ENCODE data around the gene PACSIN1. TPM values are rescaled to one million over a fixed set of nuclear protein-coding genes. Genes with fewer than 3 reads are reported as not detected.
A peak's percentile ranks its signal among the peaks of the same experiment; 100 is the strongest.
"Not testable (repeated sequence)": the region's sequence is repeated elsewhere in the genome, so short reads cannot be mapped to it uniquely, and the experiment has no call there.

Gene PACSIN1
- total RNA-seq, 3 donors from 2014 or later (not counting 1 experiment from before 2014, with no cell fraction given) = 2.2 to 6.6 (median 3.9) TPM

- H3K27ac Mint-ChIP-seq = peak overlapping the region; percentile 69 to 91
- ATAC-seq = peak in 2 of 3 donors; percentile 55 to 62
- TF ChIP-seq CTCF (IDR thresholded peaks at IDR 0.05) = no peak
- H3K27me3 Mint-ChIP-seq (ENCODE audit: low read depth in 2 of 2) = no peaks in the 10 kb centered on the region
- H3K36me3 Mint-ChIP-seq = no peaks in the 10 kb centered on the region
- no peak overlapping the region for H3K4me3 Mint-ChIP-seq
- 53% methylated on average over 8 of the region's 8 CpGs for WGBS (ENCODE audit: insufficient coverage)
- peaks cover 30 to 35% of the 10 kb centered on the region in 2 donors for H3K4me1 Mint-ChIP-seq
- H3K27me3 ChIP-seq (ENCODE audit: control insufficient read depth, insufficient read depth, low read length) = no peaks in the 10 kb centered on the region
- no peak overlapping the region for H3K4me3 ChIP-seq (ENCODE audit: low read length)
- peak overlapping the region; percentile 39 for H3K27ac ChIP-seq (ENCODE audit: low read length)
- H3K36me3 ChIP-seq (ENCODE audit: control insufficient read depth, insufficient read depth, low read length) = no peaks in the 10 kb centered on the region
- no peaks in the 10 kb centered on the region for H3K9me3 ChIP-seq (ENCODE audit: control insufficient read depth, insufficient read depth, low read length)
- peak in 1 of 2 donors; percentile 48 for DNase-seq
- intact Hi-C loops (cut with micrococcal nuclease) = no loop called here
- H3K4me1 ChIP-seq (ENCODE audit: control insufficient read depth, insufficient read depth, low read length) = peaks cover 59% of the 10 kb centered on the region
- H3K9me3 Mint-ChIP-seq = no peaks in the 10 kb centered on the region
These were observed 20.3 kb downstream of the PACSIN1 start for GRCh38 chr6:34486106-34486740.

- H3K36me3 ChIP-seq (ENCODE audit: control insufficient read depth, insufficient read depth, low read length); H3K27me3 Mint-ChIP-seq (ENCODE audit: low read depth in 2 of 2); intact Hi-C loops (cut with micrococcal nuclease); H3K27me3 ChIP-seq (ENCODE audit: control insufficient read depth, insufficient read depth, low read length); ATAC-seq; H3K36me3 Mint-ChIP-seq; H3K4me3 Mint-ChIP-seq; H3K9me3 ChIP-seq (ENCODE audit: control insufficient read depth, insufficient read depth, low read length); DNase-seq; H3K9me3 Mint-ChIP-seq; H3K4me3 ChIP-seq (ENCODE audit: low read length); H3K27ac ChIP-seq (ENCODE audit: low read length): not testable (repeated sequence)
- H3K4me1 ChIP-seq (ENCODE audit: control insufficient read depth, insufficient read depth, low read length) = peaks cover 59% of the 10 kb centered on the region
- peak overlapping the region in 1 of 2 donors; percentile 91 for H3K27ac Mint-ChIP-seq
- WGBS (ENCODE audit: insufficient coverage) = 93% methylated on average over 8 of the region's 8 CpGs
- H3K4me1 Mint-ChIP-seq = peaks cover 30 to 35% of the 10 kb centered on the region in 2 donors
These were observed 21.0 kb downstream of the PACSIN1 start for GRCh38 chr6:34486886-34487285.

GRCh38 chr6:34487536-34487935 lies 21.7 kb downstream of the PACSIN1 start:
- intact Hi-C loops (cut with micrococcal nuclease) = no loop called here
- peak overlapping the region in 1 of 2 donors; percentile 91 for H3K27ac Mint-ChIP-seq
- H3K27ac ChIP-seq (ENCODE audit: low read length) = no peak overlapping the region
- 94% methylated on average over 5 of the region's 5 CpGs for WGBS (ENCODE audit: insufficient coverage)
- H3K4me1 Mint-ChIP-seq = peaks cover 30 to 35% of the 10 kb centered on the region in 2 donors
- no peak overlapping the region for H3K4me3 Mint-ChIP-seq
- H3K9me3 Mint-ChIP-seq = no peaks in the 10 kb centered on the region
- H3K36me3 ChIP-seq (ENCODE audit: control insufficient read depth, insufficient read depth, low read length) = no peaks in the 10 kb centered on the region
- no peak for TF ChIP-seq CTCF (IDR thresholded peaks at IDR 0.05)
- H3K4me3 ChIP-seq (ENCODE audit: low read length) = no peak overlapping the region
- peaks cover 59% of the 10 kb centered on the region for H3K4me1 ChIP-seq (ENCODE audit: control insufficient read depth, insufficient read depth, low read length)
- no peaks in the 10 kb centered on the region for H3K27me3 ChIP-seq (ENCODE audit: control insufficient read depth, insufficient read depth, low read length)
- ATAC-seq (no peak), DNase-seq (no peak)
- H3K36me3 Mint-ChIP-seq = no peaks in the 10 kb centered on the region
- H3K27me3 Mint-ChIP-seq (ENCODE audit: low read depth in 2 of 2) = no peaks in the 10 kb centered on the region
- H3K9me3 ChIP-seq (ENCODE audit: control insufficient read depth, insufficient read depth, low read length) = no peaks in the 10 kb centered on the region

- Mint-ChIP-seq H3K27me3 (ENCODE audit: low read depth in 2 of 2) (no peaks in the 10 kb centered on the region), H3K4me3 (no peak overlapping the region), H3K4me1 (peaks cover 26 to 30% of the 10 kb centered on the region in 2 donors), H3K27ac (no peak overlapping the region), H3K36me3 (no peaks in the 10 kb centered on the region), H3K9me3 (no peaks in the 10 kb centered on the region)
- no peak for TF ChIP-seq CTCF (IDR thresholded peaks at IDR 0.05)
- intact Hi-C loops (cut with micrococcal nuclease) = no loop called here
- WGBS (ENCODE audit: insufficient coverage) = 88% methylated on average over 8 of the region's 9 CpGs
- H3K4me1 ChIP-seq (ENCODE audit: control insufficient read depth, insufficient read depth, low read length) = peaks cover 52% of the 10 kb centered on the region
- H3K27me3 ChIP-seq (ENCODE audit: control insufficient read depth, insufficient read depth, low read length) = no peaks in the 10 kb centered on the region
- no peak overlapping the region for H3K27ac ChIP-seq (ENCODE audit: low read length)
- H3K4me3 ChIP-seq (ENCODE audit: low read length) = no peak overlapping the region
- no peak for ATAC-seq
- DNase-seq = peak in 1 of 2 donors; percentile 16
- H3K9me3 ChIP-seq (ENCODE audit: control insufficient read depth, insufficient read depth, low read length) = no peaks in the 10 kb centered on the region
- H3K36me3 ChIP-seq (ENCODE audit: control insufficient read depth, insufficient read depth, low read length) = no peaks in the 10 kb centered on the region
These were observed 23.4 kb downstream of the PACSIN1 start for GRCh38 chr6:34489207-34489805.
